Urinary bladder (tissue), 4 donors: ENCODE measurements around the gene ARMC7. TPM values are rescaled to one million over a fixed set of nuclear protein-coding genes. Genes with fewer than 3 reads are reported as not detected.

ENCODE experiments used
- DNase-seq: peaks from one replicate; pipeline ENCODE4 v3.0.0-alpha.2; 2015; ENCODE audit errors: extremely low spot score
- H3K27ac ChIP-seq: one replicate; pipeline ENCODE4 v1.5.1; 2013; ENCODE audit warnings: low read depth, mild to moderate bottlenecking, moderate library complexity
- H3K36me3 ChIP-seq: one replicate; pipeline ENCODE4 v1.6.1; 2013; ENCODE audit warnings: mild to moderate bottlenecking, moderate library complexity; ENCODE audit not compliant: insufficient read depth
- H3K4me1 ChIP-seq: one replicate; pipeline ENCODE4 v1.6.1; 2013; ENCODE audit warnings: mild to moderate bottlenecking, moderate library complexity; ENCODE audit not compliant: insufficient read depth
- H3K4me3 ChIP-seq: one replicate; pipeline ENCODE4 v1.5.1; 2013; ENCODE audit warnings: low read depth, low read length
- WGBS: extraction: QIAGEN DNeasy Blood & Tissue Kit; methylation state at CpG from one replicate; pipeline ENCODE4 v1.1.7; 2013; 5-methylcytosine and 5-hydroxymethylcytosine counted together
- polyA plus RNA-seq: library from polyadenylated mRNA; stranded (reverse); fragments of 200-250 nt; gene quantifications from one replicate; pipeline ENCODE4 v1.2.3, GENCODE V29; 2013
- total RNA-seq: library from RNA; depleted of rRNA; stranded (reverse); fragments of >200 nt; gene quantifications from one replicate; pipeline ENCODE4 v1.2.3, GENCODE V29; 2014
- donor health status: healthy with polysubstance abuse.
- donor health status: healthy.

ARMC7 gene
- total and polyA plus RNA-seq, 2 donors = 2.5 to 9.6 TPM

- 96% methylated on average over 31 of the region's 31 CpGs for WGBS
- Histone ChIP-seq H3K4me1 (no peaks in the 10 kb centered on the region), H3K27ac (no peak overlapping the region), H3K4me3 (no peak overlapping the region), H3K36me3 (peaks cover 2% of the 10 kb centered on the region)
- no peak for DNase-seq
These were observed 9.7 kb upstream of the ARMC7 start for GRCh38 chr17:75099881-75100595.

GRCh38 chr17:75102385-75102821, 7.4 kb upstream of the ARMC7 start:
- no peak overlapping the region for H3K4me3 ChIP-seq
- WGBS = 70% methylated on average over 12 of the region's 12 CpGs
- DNase-seq = no peak
- no peak overlapping the region for H3K27ac ChIP-seq
- no peaks in the 10 kb centered on the region for H3K4me1 ChIP-seq
- peaks cover 2% of the 10 kb centered on the region for H3K36me3 ChIP-seq

- 89% methylated on average over 14 of the region's 14 CpGs for WGBS
- H3K36me3 ChIP-seq = peaks cover 2% of the 10 kb centered on the region
- H3K27ac ChIP-seq = no peak overlapping the region
- no peak overlapping the region for H3K4me3 ChIP-seq
- no peaks in the 10 kb centered on the region for H3K4me1 ChIP-seq
- DNase-seq = no peak
These were observed 5.9 kb upstream of the ARMC7 start for GRCh38 chr17:75103601-75104554.

GRCh38 chr17:75105126-75106080, 4.4 kb upstream of the ARMC7 start:
- 59% methylated on average over 20 of the region's 20 CpGs for WGBS

GRCh38 chr17:75108193-75108592, 1.6 kb upstream of the ARMC7 start:
- no peak for DNase-seq
- 76% methylated on average over 2 of the region's 2 CpGs for WGBS
- no peaks in the 10 kb centered on the region for H3K4me1 ChIP-seq
- no peaks in the 10 kb centered on the region for H3K36me3 ChIP-seq
- no peak overlapping the region for H3K4me3 ChIP-seq
- no peak overlapping the region for H3K27ac ChIP-seq

More at GRCh38 chr17:75105126-75106080, 4.4 kb upstream of the ARMC7 start:
- Histone ChIP-seq H3K4me3 (no peak overlapping the region), H3K27ac (no peak overlapping the region), H3K36me3 (peaks cover 2% of the 10 kb centered on the region), H3K4me1 (no peaks in the 10 kb centered on the region)
- DNase-seq = no peak

GRCh38 chr17:75109046-75109406, 743 bp upstream of the ARMC7 start:
- Histone ChIP-seq H3K4me3 (peak overlapping the region; percentile 85), H3K27ac (no peak overlapping the region), H3K4me1 (no peaks in the 10 kb centered on the region), H3K36me3 (no peaks in the 10 kb centered on the region)
- WGBS = 7% methylated on average over 22 of the region's 22 CpGs
- DNase-seq = no peak

GRCh38 chr17:75110234-75110937, 617 bp downstream of the ARMC7 start:
- DNase-seq = no peak
- H3K27ac ChIP-seq = no peak overlapping the region
- H3K4me3 ChIP-seq = peak overlapping the region; percentile 85
- no peaks in the 10 kb centered on the region for H3K36me3 ChIP-seq
- WGBS = 21% methylated on average over 40 of the region's 40 CpGs
- H3K4me1 ChIP-seq = peaks cover 2% of the 10 kb centered on the region

GRCh38 chr17:75111777-75112335, 2.1 kb downstream of the ARMC7 start:
- 88% methylated on average over 7 of the region's 7 CpGs for WGBS
- DNase-seq = no peak
- Histone ChIP-seq H3K27ac (no peak overlapping the region), H3K4me3 (no peak overlapping the region), H3K36me3 (no peaks in the 10 kb centered on the region), H3K4me1 (peaks cover 2% of the 10 kb centered on the region)

- H3K4me3 ChIP-seq = peak overlapping the region; percentile 31
- no peaks in the 10 kb centered on the region for H3K36me3 ChIP-seq
- peak overlapping the region; percentile 83 for H3K27ac ChIP-seq
- H3K4me1 ChIP-seq = peaks cover 2% of the 10 kb centered on the region
- DNase-seq = peak; percentile 78
- 3% methylated on average over 22 of the region's 22 CpGs for WGBS
These were observed 4.2 kb downstream of the ARMC7 start for GRCh38 chr17:75113798-75114551.

GRCh38 chr17:75114552-75115314, 5.0 kb downstream of the ARMC7 start:
- H3K4me1 ChIP-seq = peaks cover 2% of the 10 kb centered on the region
- 42% methylated on average over 19 of the region's 19 CpGs for WGBS
- H3K27ac ChIP-seq = peak overlapping the region; percentile 83

GRCh38 chr17:75115555-75115954, 5.8 kb downstream of the ARMC7 start:
- H3K27ac ChIP-seq = no peak overlapping the region
- no peak overlapping the region for H3K4me3 ChIP-seq
- peaks cover 2% of the 10 kb centered on the region for H3K4me1 ChIP-seq
- no peak for DNase-seq
- no peaks in the 10 kb centered on the region for H3K36me3 ChIP-seq

More at GRCh38 chr17:75114552-75115314, 5.0 kb downstream of the ARMC7 start:
- no peak for DNase-seq
- Histone ChIP-seq H3K4me3 (peak overlapping the region; percentile 31), H3K36me3 (no peaks in the 10 kb centered on the region)
